HepG2 (cell line): Measurements from ENCODE around the gene RIMS3. TPM values are rescaled to one million over a fixed set of nuclear protein-coding genes. Genes with fewer than 3 reads are reported as not detected.
A peak's percentile ranks its signal among the peaks of the same experiment; 100 is the strongest.

Experiments used
- ATAC-seq: fragments of 200-7000 bp; cut with Tn5 transposase; 3 replicates; pipeline ENCODE4 v1.9.1; 2020; ENCODE audit warnings: mild to moderate bottlenecking, moderate library complexity
- BruUV-seq: library from RNA; stranded (reverse); fragments of 400-500 nt; replicated peaks from 2 replicates; lab custom pipeline; 2021; lab: Mats Ljungman, UMichigan
- CTCF ChIA-PET: fragments of 300-600 bp; formaldehyde crosslinking; extraction: SDS; loops from one replicate; lab custom pipeline; 2021; ENCODE audit warnings: low total read pairs, inconsistent platforms, low intra/inter-chr PET ratio; lab: Yijun Ruan, JAX
- POLR2A ChIA-PET: fragments of 350-600 bp; sonication (Branson Sonifier 250); formaldehyde crosslinking; loops from one replicate; lab custom pipeline; 2020; ENCODE audit warnings: antibody characterized with exemption, inconsistent platforms; lab: Yijun Ruan, JAX
- DNase-seq: peaks from one replicate; pipeline ENCODE4 v3.0.0-alpha.2; 2015; ENCODE audit warnings: low spot score
- FAIRE-seq: peaks from 3 replicates; lab custom pipeline; 2011; peaks lifted over from hg19 to GRCh38; lab: Jason Lieb, UNC
- H2AFZ ChIP-seq: one replicate; pipeline ENCODE4 v1.6.1; 2011; ENCODE audit warnings: low read length, inconsistent platforms
- H3K27ac ChIP-seq: fragments of 300-600 bp; 3 replicates; pipeline ENCODE4 v1.8.0; 2011; ENCODE audit warnings: mixed run types, mild to moderate bottlenecking, mixed read lengths, low read length, inconsistent platforms; ENCODE audit not compliant: insufficient read depth; ENCODE audit errors: extremely low read length
- H3K27me3 ChIP-seq, 2 experiments: fragments of 200-600 bp in 1 of 2; 2 replicates in 1 of 2; 3 replicates in 1 of 2; pipeline versions ENCODE4 v1.6.0 to v1.8.0; 2011; ENCODE audit warnings: low read length in 2 of 2, mild to moderate bottlenecking in 2 of 2, moderate library complexity in 2 of 2, inconsistent platforms in 1 of 2; ENCODE audit not compliant: insufficient read depth in 2 of 2, control insufficient read depth in 1 of 2
- H3K36me3 ChIP-seq, 2 experiments: fragments of 200-600 bp in 1 of 2; replicated peaks in 1 of 2; 2 replicates in 1 of 2; 3 replicates in 1 of 2; pipeline versions ENCODE4 v1.5.1 to v1.8.0; 2011; ENCODE audit warnings: low read length in 2 of 2, inconsistent platforms in 1 of 2; ENCODE audit not compliant: insufficient read depth in 2 of 2, control insufficient read depth in 1 of 2
- H3K4me1 ChIP-seq: 2 replicates; pipeline ENCODE4 v1.5.1; 2012; ENCODE audit warnings: low read length, inconsistent platforms; ENCODE audit not compliant: insufficient read depth
- H3K4me2 ChIP-seq: 2 replicates; pipeline ENCODE4 v1.6.0; 2011; ENCODE audit warnings: low read depth, low read length, inconsistent platforms
- H3K4me3 ChIP-seq, 3 experiments: fragments of 200-600 bp in 1 of 3; sonication (generic), shearing (Covaris generic) in 1 of 3; replicated peaks in 1 of 3; 2 replicates each; pipeline ENCODE4 v1.5.1; 2011 to 2016; ENCODE audit warnings: low read length in 3 of 3, inconsistent platforms in 2 of 3, low read depth in 2 of 3, mild to moderate bottlenecking in 2 of 3, control low read depth in 1 of 3, mixed read lengths in 1 of 3; ENCODE audit not compliant: insufficient read depth in 1 of 3
- H3K79me2 ChIP-seq: one replicate; pipeline ENCODE4 v1.6.1; 2011; ENCODE audit warnings: low read length, inconsistent platforms; ENCODE audit not compliant: insufficient read depth
- H3K9ac ChIP-seq: 2 replicates; pipeline ENCODE4 v1.6.0; 2011; ENCODE audit warnings: mild to moderate bottlenecking, low read depth, low read length, inconsistent platforms; ENCODE audit not compliant: insufficient read depth
- H3K9me3 ChIP-seq: 2 replicates; pipeline ENCODE4 v1.5.1; 2012; ENCODE audit warnings: mild to moderate bottlenecking, low read length
- H4K20me1 ChIP-seq: 2 replicates; pipeline ENCODE4 v1.6.0; 2011; ENCODE audit warnings: inconsistent platforms, mild to moderate bottlenecking, low read length, moderate library complexity; ENCODE audit not compliant: insufficient read depth
- BHLHE40 ChIP-seq: IDR thresholded peaks from 2 replicates; pipeline ENCODE4 v1.6.1; 2011; ENCODE audit warnings: low read length, improper control_type of control experiment
- CENPT ChIP-seq: sonication (generic); formaldehyde crosslinking; IDR thresholded peaks from 2 replicates; pipeline ENCODE4 v1.8.0; 2022; ENCODE audit warnings: low read depth, mild to moderate bottlenecking, moderate library complexity, missing genetic modification reagents
- DR1 ChIP-seq: sonication (generic); formaldehyde crosslinking; IDR thresholded peaks from 2 replicates; pipeline ENCODE4 v1.8.0; 2021; ENCODE audit warnings: mild to moderate bottlenecking, missing genetic modification reagents, inconsistent platforms
- FLYWCH1 ChIP-seq: sonication (generic); formaldehyde crosslinking; IDR thresholded peaks from 2 replicates; pipeline ENCODE4 v1.8.1; 2023; ENCODE audit warnings: mild to moderate bottlenecking, missing genetic modification reagents
- KDM5A ChIP-seq: fragments of 200-600 bp; sonication (generic); IDR thresholded peaks from 2 replicates; pipeline ENCODE4 v1.7.0; 2018; ENCODE audit warnings: antibody characterized with exemption, mild to moderate bottlenecking, low read length, borderline replicate concordance
- KLF13 ChIP-seq: sonication (generic); formaldehyde crosslinking; IDR thresholded peaks from 2 replicates; pipeline ENCODE4 v1.4.0; 2020; ENCODE audit warnings: mild to moderate bottlenecking, missing genetic modification reagents
- NFYB ChIP-seq: sonication (generic); formaldehyde crosslinking; IDR thresholded peaks from 2 replicates; pipeline ENCODE4 v1.4.0; 2020; ENCODE audit warnings: missing genetic modification reagents
- REL ChIP-seq: sonication (generic); formaldehyde crosslinking; conservative IDR thresholded peaks from 2 replicates; pipeline ENCODE4 v1.8.0; 2022; ENCODE audit warnings: mild to moderate bottlenecking, missing genetic modification reagents, moderate library complexity
- TP53 ChIP-seq: sonication (generic); formaldehyde crosslinking; conservative IDR thresholded peaks from 2 replicates; pipeline ENCODE4 v1.4.0; 2020; ENCODE audit warnings: missing genetic modification reagents
- ZNF550 ChIP-seq: sonication (generic); formaldehyde crosslinking; IDR thresholded peaks from 2 replicates; pipeline ENCODE4 v1.4.0; 2020; ENCODE audit warnings: mild to moderate bottlenecking, missing genetic modification reagents, borderline replicate concordance
- ZNF761 ChIP-seq: sonication (generic); formaldehyde crosslinking; conservative IDR thresholded peaks from 2 replicates; pipeline ENCODE4 v1.4.0; 2020; ENCODE audit warnings: mild to moderate bottlenecking, missing genetic modification reagents
- WGBS: methylation state at CpG from one replicate; pipeline ENCODE4 v1.1.6; 2017; ENCODE audit warnings: low lambda C conversion rate; 5-methylcytosine and 5-hydroxymethylcytosine counted together
- in situ Hi-C: cut with HindIII; loops from 2 replicates; pipeline ENCODE4 v1.10.0; 2017; ENCODE audit warnings: low pct_unique_long_range_greater_than_20kb; ENCODE audit not compliant: extremely low pct_ligation_motif_present
- intact Hi-C: fragments of 100-400 bp; cut with micrococcal nuclease; formaldehyde crosslinking; loops from one replicate; pipeline ENCODE4 v1.10.0; 2022; ENCODE audit not compliant: unreplicated experiment
- polyA plus RNA-seq, 8 experiments: library from polyadenylated mRNA; depleted of rRNA in 3 of 8; stranded (reverse) in 7 of 8; unstranded in 1 of 8; fragments of >200 nt; fragmentation: Illumina TruSeq in 4 of 8; extraction: Trizol in 4 of 8; gene quantifications; 2 replicates each; pipeline versions ENCODE4 v1.2.1 to v1.2.3, GENCODE V29; 2011 to 2016; ENCODE audit warnings: low read depth in 4 of 8, missing spikeins in 1 of 8, mixed read lengths in 1 of 8; ENCODE audit not compliant: insufficient read depth in 1 of 8
- total RNA-seq, 5 experiments: library from RNA; depleted of rRNA; stranded (reverse); fragments of >200 nt; fragmentation: Illumina TruSeq; extraction: Trizol; gene quantifications; 2 replicates each; pipeline ENCODE4 v1.2.3, GENCODE V29; 2016; ENCODE audit warnings: low read depth in 1 of 5
- TF ChIP-seq, protein P1 (sequence below): sonication (generic); formaldehyde crosslinking; IDR thresholded peaks from 2 replicates; pipeline ENCODE4 v1.5.0; 2020; ENCODE audit warnings: missing genetic modification reagents
- TF ChIP-seq, protein P2 (sequence below): IDR thresholded peaks from 2 replicates; pipeline ENCODE4 v1.6.1; 2016; ENCODE audit warnings: low read depth, borderline replicate concordance
- TF ChIP-seq, protein P3 (sequence below): sonication (generic); formaldehyde crosslinking; IDR thresholded peaks from 2 replicates; pipeline ENCODE4 v1.8.1; 2023; ENCODE audit warnings: mild to moderate bottlenecking, missing genetic modification reagents, borderline replicate concordance
- TF ChIP-seq, protein P4 (sequence below): sonication (generic); formaldehyde crosslinking; IDR thresholded peaks from 2 replicates; pipeline ENCODE4 v1.4.0; 2020; ENCODE audit warnings: missing genetic modification reagents
- TF ChIP-seq, protein P5 (sequence below): sonication (generic); formaldehyde crosslinking; IDR thresholded peaks from 2 replicates; pipeline ENCODE4 v1.5.0; 2020; ENCODE audit warnings: missing genetic modification reagents
- TF ChIP-seq, protein P6 (sequence below): sonication (generic); formaldehyde crosslinking; IDR thresholded peaks from 2 replicates; pipeline ENCODE4 v1.8.0; 2022; ENCODE audit warnings: mild to moderate bottlenecking, missing genetic modification reagents; ENCODE audit not compliant: insufficient replicate concordance

Gene RIMS3
- total and polyA plus RNA-seq, 2 of the 13 experiments (the other 11 are each of a cell fraction or from before 2014, with no cell fraction given): 2.1 to 5.4 TPM

DNA sequence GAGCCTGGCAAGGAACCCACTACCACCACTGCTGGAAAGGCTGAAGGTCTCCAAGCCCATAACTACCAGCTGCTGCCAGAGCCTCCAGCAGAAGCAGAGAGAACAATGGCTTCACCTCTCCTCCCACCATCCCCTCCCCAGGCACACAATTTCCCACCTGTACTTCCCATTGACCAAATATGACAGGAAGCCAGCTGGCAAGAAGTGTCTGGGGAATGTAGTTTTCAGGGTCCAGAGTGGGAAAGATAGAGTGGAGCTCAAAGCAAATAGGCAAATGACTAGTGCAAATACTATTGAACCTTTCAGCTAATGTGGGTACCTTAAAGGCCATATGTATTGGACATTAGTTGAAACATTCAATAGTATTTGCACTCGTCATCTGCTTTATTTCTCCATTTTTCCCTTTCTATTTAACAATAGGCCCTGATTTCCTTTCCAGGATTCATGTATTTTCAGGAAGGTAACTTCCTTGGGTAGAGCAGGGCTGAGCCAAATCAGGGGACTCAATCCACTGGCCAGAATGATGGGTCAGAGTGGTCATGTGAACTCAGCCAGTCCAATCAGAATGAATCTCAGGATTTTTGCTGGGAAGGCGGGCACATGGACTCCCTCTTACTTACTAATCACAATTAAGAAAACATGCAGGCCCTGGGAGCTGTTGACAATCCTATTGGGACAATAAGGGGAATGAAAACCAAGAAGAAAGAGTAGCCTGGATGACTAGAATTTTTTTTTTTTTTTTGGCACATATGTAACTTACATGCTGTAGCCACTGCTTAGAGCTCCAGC is 13.9 kb upstream of the RIMS3 start (continued):
- TF ChIP-seq DR1 (CRISPR knock-in tag) (no peak), TP53 (CRISPR knock-in tag) (no peak), ZNF550 (CRISPR knock-in tag) (no peak), BHLHE40 (no peak), KLF13 (CRISPR knock-in tag) (no peak), NFYB (0 out of 2 replicates have a peak, but pooled peaks have one; percentile 16), CENPT (CRISPR knock-in tag) (no peak), KDM5A (no peak)
- TF ChIP-seq, protein P1, sequence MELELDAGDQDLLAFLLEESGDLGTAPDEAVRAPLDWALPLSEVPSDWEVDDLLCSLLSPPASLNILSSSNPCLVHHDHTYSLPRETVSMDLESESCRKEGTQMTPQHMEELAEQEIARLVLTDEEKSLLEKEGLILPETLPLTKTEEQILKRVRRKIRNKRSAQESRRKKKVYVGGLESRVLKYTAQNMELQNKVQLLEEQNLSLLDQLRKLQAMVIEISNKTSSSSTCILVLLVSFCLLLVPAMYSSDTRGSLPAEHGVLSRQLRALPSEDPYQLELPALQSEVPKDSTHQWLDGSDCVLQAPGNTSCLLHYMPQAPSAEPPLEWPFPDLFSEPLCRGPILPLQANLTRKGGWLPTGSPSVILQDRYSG (CRISPR knock-in tag): no peak
- TF ChIP-seq, protein P2, sequence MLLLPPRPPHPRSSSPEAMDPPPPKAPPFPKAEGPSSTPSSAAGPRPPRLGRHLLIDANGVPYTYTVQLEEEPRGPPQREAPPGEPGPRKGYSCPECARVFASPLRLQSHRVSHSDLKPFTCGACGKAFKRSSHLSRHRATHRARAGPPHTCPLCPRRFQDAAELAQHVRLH (CRISPR knock-in tag): no peak
- TF ChIP-seq, protein P3, sequence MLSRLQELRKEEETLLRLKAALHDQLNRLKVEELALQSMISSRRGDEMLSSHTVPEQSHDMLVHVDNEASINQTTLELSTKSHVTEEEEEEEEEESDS: no peak
- TF ChIP-seq, all 625 proteins: peak for 3

DNA sequence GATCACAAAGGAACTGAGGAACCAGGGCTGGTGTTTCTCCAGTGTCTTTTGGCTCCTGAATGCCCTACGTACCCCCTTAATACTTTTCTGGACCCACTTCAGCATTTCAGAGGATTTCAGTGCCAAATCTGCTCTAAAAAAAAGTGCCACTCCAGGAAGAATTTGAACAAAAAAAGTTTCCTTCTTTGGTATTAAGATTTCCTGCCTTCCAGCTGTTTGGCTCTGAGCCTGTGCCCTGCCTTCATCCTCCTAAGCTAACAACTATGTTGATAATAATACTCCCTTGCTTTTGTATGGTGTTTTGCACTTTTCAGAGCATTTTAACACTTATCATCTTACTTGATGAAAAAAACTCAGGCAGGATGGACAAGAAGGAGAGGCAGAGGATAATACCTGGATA is 11.0 kb upstream of the RIMS3 start:
- BruUV-seq: no TSS peak
- CTCF ChIA-PET: no interaction called here
- TF ChIP-seq, protein P4, sequence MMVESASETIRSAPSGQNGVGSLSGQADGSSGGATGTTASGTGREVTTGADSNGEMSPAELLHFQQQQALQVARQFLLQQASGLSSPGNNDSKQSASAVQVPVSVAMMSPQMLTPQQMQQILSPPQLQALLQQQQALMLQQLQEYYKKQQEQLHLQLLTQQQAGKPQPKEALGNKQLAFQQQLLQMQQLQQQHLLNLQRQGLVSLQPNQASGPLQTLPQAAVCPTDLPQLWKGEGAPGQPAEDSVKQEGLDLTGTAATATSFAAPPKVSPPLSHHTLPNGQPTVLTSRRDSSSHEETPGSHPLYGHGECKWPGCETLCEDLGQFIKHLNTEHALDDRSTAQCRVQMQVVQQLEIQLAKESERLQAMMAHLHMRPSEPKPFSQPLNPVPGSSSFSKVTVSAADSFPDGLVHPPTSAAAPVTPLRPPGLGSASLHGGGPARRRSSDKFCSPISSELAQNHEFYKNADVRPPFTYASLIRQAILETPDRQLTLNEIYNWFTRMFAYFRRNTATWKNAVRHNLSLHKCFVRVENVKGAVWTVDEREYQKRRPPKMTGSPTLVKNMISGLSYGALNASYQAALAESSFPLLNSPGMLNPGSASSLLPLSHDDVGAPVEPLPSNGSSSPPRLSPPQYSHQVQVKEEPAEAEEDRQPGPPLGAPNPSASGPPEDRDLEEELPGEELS: no peak
- TF ChIP-seq ZNF761 (CRISPR knock-in tag) (no peak), FLYWCH1 (CRISPR knock-in tag) (no peak), REL (CRISPR knock-in tag) (no peak)
- TF ChIP-seq, protein P5, sequence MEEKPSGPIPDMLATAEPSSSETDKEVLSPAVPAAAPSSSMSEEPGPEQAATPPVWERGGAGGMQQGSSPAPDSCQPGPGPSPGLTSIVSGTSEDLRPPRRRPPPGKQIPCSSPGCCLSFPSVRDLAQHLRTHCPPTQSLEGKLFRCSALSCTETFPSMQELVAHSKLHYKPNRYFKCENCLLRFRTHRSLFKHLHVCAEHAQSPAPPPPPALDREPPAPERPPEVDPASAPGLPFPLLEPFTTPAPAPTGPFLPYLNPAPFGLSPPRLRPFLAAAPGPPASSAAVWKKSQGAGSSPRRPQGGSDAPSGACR (CRISPR knock-in tag): no peak
- TF ChIP-seq, protein P6, sequence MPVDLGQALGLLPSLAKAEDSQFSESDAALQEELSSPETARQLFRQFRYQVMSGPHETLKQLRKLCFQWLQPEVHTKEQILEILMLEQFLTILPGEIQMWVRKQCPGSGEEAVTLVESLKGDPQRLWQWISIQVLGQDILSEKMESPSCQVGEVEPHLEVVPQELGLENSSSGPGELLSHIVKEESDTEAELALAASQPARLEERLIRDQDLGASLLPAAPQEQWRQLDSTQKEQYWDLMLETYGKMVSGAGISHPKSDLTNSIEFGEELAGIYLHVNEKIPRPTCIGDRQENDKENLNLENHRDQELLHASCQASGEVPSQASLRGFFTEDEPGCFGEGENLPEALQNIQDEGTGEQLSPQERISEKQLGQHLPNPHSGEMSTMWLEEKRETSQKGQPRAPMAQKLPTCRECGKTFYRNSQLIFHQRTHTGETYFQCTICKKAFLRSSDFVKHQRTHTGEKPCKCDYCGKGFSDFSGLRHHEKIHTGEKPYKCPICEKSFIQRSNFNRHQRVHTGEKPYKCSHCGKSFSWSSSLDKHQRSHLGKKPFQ: no peak
- TF ChIP-seq, all 625 proteins: peak for 0
- no peak overlapping the region for H2AFZ ChIP-seq
- FAIRE-seq: no peak
- 33% methylated on average over 1 of the region's 1 CpG for WGBS
- H4K20me1 ChIP-seq: no peaks in the 10 kb centered on the region
- H3K4me1 ChIP-seq: peaks cover 21% of the 10 kb centered on the region
- H3K4me3 ChIP-seq: no peak overlapping the region
- POLR2A ChIA-PET: no interaction called here
- no peak overlapping the region for H3K4me2 ChIP-seq
- intact Hi-C loops: no loop called here
- no peaks in the 10 kb centered on the region for H3K9me3 ChIP-seq
- no peaks in the 10 kb centered on the region for H3K27me3 ChIP-seq
- no peak overlapping the region for H3K9ac ChIP-seq
- no peaks in the 10 kb centered on the region for H3K36me3 ChIP-seq
- ATAC-seq: no peak
- in situ Hi-C loops: no loop called here
- no peaks in the 10 kb centered on the region for H3K79me2 ChIP-seq
- no peak for DNase-seq
- H3K27ac ChIP-seq: no peak overlapping the region
